GM19099 (cell line): ENCODE results near the gene PRR9.

Experiments used
- POLR2A ChIP-seq: IDR thresholded peaks from 3 replicates; pipeline ENCODE4 v1.6.1; 2011; ENCODE audit warnings: low read depth; ENCODE audit not compliant: insufficient read length; ENCODE audit errors: extremely low read depth

The PRR9 gene

DNA sequence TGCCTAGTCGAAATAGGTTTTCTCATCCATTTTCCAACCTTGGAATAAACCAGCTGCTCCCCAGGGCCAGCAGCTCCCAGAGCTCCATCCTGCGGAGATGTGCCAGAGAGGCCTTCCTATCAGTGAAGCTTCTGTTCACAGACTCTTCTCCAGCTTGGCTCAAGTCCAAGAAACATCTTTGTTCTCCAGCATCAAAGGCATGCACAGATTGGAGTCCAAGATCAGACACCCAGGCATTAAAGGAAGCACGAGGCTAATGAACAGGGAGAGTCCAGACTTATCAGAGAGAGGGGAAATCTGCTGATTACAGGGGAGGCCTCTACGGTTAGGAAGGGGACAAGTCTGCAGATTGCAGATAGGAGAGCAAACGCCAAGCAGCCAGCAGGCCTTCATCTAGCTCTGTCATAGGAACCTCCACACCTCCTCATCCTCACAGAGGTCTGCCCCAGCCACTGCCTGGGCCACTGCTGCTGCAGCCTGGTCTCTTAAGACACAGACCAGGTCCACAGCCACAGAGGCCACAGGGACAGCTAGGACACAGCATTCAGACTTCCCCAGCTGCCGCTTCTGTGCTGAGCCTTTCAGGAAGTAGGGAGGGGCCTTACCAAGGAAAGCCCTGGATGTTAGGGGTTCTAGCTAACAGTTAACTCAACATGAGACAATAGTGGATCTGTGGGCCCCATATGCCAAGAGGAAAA lies 3.4 kb downstream of the PRR9 start:
- no peak for TF ChIP-seq POLR2A

DNA sequence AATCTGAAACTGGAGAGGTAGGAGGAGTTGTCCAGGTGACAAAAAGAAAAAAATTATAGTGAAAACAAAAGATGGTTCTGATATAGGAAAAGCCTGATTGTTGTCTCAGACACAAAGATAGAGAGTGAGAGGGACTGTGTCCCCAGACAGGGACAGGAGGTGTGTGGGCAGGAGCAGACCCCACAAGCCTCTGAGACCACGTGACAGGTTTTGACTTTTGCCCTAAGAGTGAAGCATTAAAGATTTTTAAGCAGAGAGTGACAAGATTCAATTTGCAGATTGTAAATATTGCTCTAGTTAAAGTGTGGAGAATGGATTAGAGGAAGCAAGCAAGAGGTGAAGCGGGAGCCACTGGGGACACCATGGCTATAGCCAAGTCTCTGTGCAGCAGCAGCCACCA lies 10.4 kb downstream of the PRR9 start:
- no peak for TF ChIP-seq POLR2A

DNA sequence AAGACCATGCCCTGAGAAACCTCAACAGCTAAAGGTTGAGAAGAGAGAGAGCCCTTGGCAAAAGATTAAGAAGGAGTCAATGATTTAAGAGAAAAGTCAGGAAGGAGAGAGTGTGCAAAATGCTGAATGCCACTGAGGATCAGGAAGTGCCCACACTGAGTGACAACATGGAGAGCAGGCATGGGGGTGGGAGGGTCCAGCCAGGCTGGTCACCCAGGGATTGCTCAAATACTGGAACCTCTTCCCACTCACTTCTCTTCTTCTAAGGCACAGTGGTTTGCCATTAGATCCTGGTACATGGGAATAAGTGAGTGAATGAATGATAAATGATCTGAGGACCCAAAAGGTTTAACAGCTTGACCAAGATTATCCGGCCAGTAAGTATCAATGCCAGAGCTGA lies 11.1 kb downstream of the PRR9 start:
- no peak for TF ChIP-seq POLR2A

DNA sequence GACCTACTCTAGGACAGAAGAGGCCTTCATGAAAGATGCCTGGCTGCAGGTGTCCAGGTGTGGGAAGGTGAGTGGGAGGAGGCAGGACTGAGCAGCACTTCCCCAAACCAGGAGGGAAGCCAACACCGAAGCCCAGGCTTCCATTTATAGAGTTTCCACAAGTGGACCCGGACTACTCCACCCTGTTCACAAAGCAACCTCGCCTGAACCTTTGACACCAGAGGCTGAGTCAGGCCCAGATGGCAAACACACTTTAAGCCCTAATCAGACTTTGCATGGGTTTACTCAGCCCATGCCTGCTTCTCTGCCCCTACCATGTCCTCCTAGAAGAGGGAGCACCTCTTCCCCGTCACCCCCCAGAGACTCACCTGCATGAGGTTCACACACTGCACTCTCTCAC lies 14.0 kb downstream of the PRR9 start:
- no peak for TF ChIP-seq POLR2A

DNA sequence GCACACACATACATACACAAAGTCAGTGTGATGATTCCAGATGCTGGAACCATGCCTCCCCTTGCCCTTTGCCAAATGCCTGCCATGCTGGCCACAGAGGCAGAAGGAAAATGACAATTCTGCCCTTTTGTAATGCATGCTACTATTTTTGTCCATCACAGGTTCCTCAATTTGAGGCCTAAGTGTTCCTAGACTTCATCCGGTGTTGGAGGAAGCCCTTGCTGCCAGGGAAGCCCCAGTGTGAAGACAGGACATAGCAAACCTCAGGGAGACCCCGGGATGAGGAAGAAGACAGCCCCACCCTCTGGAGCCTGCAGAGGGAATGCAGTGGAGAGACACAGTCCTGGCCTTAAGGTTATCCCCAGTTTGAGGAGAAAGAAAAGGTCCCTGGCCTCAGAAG lies 14.4 kb downstream of the PRR9 start:
- TF ChIP-seq POLR2A = no peak

DNA sequence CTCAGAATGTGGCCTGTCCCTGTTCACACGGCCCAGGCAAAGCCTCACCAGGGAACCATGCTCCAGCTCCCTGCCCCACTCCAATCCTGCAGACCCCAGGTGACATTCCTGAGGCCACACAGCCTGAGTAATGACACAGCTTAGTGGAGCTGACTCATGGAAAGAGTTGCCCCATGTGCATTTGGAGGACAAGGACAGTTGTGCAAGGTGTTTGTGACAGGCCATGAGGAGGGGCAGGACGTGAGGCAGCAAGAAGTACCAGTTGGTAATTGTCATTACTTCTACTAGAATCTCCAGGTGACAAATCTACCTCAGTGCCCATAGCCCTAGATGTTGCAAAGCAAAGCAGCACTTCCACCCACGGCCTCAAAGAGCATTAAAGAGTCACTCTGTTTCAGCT lies 15.2 kb downstream of the PRR9 start:
- TF ChIP-seq POLR2A = no peak

DNA sequence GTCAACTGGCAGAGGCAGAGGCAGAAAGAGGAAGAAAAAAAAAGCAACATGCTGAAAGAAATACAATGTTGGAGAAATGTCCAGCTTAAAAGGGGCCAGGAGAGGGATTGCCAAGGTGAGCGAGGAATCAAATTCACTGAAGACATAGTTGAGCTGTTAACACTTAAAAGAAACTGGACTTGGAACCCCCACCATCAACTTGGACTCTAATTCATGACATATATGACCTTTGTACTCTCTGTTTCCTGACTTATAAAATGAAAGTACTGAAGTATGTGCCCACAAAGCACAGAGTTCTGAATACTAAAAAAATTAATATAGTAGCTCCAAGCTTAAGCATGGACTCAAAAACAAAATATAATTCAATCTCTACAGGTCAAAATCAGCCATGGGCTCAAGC lies 16.1 kb downstream of the PRR9 start:
- TF ChIP-seq POLR2A = no peak

DNA sequence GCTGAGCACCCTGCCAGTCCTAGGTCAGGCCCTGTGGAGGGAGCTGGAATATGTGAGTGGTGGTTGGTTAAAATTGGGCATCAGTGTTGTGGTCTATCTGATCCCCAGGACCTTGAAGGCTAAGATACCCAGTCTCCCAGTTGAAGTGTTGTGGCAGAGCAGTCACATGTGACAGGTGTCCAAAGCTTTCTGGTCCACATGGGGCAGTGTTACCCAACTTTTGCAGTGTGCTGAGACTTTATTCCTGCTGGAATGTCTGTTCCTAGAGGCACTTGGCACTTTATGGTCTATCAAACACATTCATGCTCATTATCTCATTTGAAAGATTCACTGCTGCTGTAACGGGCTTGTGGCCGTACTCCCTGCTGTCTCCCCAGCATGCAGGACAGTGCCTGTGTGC lies 21.1 kb downstream of the PRR9 start:
- TF ChIP-seq POLR2A = no peak

DNA sequence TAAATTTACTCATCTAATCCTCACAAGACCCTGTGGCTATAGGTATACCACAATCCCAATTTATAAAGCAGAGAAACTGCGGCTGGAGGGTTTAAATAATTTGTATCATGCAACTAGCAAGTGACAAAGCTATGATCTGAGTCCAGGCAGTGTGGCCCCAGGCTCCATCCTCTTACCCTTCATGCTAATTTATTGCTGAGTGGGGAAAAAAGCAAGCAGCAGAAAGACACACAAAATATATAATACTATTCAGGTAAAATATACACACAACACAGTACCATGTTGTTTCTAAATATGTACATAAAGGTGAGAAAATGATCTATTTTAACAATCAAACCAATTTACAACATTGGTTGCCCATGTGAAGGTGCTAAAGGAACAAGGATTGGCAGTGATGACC lies 24.8 kb downstream of the PRR9 start:
- no peak for TF ChIP-seq POLR2A

DNA sequence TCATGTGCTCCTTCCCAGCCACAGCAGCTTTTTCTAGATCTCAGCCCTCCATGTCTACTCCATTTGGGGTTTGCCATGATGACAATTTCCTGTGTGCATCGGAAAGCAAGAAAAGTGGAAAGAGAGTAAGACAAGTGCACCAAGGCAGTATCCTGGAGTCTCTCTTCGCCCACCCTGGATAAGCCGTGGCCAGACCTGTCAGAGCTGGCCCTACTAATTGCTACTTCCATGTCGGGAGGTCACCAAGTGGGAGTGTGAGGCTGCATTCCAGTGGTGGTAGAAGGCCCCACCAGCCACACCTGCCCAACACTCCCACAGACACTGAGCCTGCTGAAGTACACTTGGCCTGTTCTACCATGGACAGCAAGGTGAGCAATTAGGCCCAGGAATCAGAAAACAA lies 28.1 kb downstream of the PRR9 start:
- no peak for TF ChIP-seq POLR2A

DNA sequence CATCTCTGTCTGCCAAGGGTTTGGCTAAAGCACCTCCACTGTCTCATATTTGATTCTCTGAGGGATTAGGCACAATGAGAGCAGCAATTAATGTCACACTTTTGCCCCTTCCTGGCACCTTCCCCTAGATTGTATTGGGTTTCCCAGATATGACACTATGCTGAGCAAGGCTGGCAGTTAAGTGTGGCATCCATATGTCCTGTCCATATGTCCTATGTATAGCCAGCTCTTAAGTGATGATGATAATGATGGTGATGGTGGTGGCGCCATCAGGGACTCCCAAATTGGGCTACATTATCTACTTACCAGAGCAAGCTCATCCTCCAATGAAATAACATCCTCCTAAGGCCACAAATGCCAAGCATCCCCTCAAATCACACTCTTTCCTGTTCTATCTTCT lies 28.6 kb downstream of the PRR9 start:
- TF ChIP-seq POLR2A = no peak

DNA sequence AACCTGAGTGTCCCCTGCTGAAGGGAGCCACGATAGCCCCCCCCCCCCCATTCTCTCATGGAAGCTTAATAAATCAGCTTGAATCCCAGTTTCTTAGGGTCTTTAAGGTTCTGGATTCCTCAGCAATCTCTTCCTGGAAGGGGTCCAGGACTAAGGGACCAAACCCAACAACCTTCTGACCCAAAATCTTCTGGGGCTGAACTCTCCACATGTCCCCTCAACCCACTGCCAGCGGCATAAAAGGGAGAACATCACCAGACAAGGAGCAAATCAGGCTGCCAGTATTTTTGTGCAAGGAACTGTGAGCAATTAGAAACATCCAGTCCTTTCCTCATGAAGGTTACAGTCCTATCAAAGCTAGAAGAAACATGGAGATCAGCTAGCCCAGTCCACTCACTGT lies 29.4 kb downstream of the PRR9 start:
- TF ChIP-seq POLR2A = no peak

DNA sequence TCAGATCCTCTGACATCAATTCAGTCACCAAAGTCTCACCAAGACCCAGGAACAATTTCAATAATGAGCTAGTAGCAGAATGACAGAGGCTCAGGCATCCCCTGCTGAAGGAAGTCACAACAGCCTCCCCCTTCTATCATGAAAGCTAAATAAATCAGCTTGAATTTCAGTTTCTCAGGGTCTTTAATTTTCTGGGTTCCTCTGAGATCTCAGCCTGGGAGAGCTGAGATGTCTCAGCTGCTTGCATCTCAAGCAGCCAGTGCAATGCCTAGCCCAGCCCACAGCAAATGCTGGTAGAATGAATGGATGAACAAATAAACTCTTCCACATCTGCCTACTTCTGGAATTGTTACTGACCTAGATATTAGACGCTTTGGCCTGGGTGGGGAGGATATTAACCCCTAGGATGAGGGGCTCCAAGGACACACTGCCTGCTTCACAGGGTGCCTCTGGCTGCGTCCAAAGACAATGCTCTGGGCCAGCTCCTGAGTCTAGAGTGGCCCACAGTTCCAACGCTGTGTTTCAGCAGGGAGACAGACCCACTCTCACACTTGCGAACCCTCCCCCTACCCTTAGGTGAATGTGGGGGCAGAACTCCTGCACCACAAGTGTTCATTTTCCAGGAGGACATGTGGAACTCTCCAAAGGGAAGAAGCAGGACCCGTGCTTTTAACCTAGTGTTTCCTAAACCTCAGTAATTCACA lies 30.9 kb downstream of the PRR9 start:
- TF ChIP-seq POLR2A = no peak

DNA sequence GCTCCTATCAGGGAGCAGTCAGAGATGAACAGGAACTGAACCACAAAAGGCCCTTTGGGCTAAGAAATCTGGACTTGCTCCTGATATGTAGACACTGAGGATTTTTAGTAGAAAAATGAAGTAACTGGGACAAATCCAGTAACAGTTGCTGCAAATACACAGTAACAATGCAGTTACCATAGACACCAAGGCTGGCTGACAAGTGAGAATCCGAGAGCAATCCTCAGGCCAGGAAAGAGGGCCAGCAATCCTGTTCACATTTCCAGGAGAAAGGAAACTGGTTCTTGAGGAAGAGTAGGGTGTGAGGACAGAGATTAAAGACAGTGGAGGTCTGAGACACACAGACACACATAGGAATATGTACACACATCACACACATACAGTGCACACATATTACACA lies 32.8 kb downstream of the PRR9 start:
- no peak for TF ChIP-seq POLR2A

DNA sequence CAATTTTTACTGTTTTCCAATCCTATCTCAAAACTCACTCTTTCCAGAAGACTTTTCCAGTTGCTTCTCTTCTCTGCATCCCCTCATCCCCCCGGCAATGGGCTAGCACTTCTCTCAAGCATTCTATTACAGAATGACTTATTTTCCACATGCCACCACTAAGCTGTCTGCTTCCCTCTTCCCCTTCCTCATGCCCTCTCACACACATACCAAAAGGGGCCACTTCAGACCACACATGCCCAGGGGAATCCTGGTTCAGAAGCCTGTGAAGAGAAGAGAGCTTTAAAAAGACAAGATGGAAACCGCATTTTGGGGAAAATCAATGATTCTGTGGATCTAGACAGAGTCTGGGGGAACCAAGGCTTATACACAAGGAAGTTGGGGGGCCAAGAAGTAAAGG lies 33.7 kb downstream of the PRR9 start:
- TF ChIP-seq POLR2A = no peak

DNA sequence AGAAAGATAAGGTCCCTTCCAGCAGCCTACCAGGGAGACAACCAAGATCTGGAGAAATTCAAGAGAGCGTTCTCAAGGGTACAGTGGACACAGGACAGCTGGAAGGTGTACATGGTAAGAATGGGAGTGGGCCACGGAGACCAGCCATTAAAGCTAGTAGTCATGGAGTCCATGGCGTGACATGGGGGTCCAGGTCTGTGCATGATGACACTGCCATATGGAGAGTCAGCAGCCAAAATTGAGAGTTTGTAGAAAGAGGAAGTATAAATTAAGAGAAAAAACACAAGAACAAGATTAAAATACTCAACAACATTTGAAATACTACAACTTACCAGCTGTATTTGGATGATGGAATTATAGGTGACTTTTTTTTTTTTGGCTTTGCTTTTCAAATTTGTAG lies 34.2 kb downstream of the PRR9 start:
- no peak for TF ChIP-seq POLR2A

DNA sequence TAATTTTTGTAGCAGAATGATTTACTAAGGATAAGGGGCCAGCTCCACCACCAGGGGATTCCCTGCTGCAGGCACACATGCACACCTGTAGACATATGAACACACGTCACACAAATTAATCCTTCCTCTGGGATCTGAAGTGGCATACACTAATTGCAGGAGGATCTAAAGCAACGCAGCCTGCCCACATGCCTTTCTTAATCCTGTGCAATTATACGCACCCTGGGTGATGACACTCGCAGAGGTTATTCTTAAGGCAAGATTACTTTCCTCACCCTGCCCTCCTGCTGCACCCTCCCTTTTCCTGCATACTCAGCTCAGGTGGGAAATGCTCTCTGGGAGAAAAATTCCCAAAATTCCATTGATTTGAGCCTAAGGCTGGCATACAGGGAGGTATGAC lies 34.6 kb downstream of the PRR9 start:
- TF ChIP-seq POLR2A = no peak

DNA sequence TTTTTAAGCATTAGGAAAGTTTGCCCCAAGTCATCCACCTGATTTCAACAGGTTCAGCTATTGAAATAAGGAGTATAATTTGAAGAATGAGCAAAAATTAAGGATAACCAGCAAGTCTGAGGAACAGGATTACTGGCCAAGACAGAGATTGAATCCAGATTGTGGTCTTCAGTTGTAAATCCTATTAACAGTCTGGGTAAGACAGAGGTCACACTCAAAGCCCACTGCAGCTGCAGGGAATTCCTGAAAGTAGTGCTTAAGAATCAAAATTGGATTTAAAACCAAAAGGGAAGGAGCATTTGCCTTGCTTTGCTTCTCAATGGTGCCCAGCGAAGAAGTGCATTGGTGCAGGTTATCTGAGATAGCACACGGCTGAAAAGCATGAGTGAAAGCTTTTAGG lies 35.7 kb downstream of the PRR9 start:
- no peak for TF ChIP-seq POLR2A

DNA sequence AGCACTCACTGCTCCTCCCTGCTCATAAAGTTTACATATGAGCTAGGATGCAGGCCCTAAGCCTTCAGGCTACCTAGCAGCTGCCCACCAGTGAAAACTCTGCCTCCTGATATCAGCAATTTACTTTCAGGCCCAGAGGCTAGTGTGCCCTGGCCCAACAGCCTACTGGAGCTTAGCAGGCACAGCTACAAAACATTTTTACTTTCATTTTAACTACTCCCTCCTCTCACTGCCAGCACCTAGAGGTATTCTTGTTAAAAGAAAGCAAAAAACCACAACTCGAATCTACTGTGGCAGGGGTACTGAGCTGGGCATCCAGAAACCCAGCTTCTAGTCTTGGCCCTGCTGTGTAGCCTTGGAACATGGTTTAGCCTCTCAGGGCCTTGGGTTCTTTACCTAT lies 36.3 kb downstream of the PRR9 start:
- TF ChIP-seq POLR2A = no peak
